Stomach (tissue), 4 donors: ENCODE data around the gene FCRL6.

Experiments used
- EP300 ChIP-seq: sonication (generic); formaldehyde crosslinking; IDR thresholded peaks from one replicate; pipeline ENCODE4 v1.6.1; 2017; ENCODE audit warnings: antibody characterized with exemption
- TF ChIP-seq, protein P1 (sequence below), 7 experiments: fragments of 450-650 bp in 4 of 7; fragments of 200-600 bp in 3 of 7; sonication (generic) in 3 of 7; IDR thresholded peaks; one replicate each; pipeline ENCODE4 v1.5.1; 2016 to 2019; ENCODE audit warnings: antibody characterized with exemption in 7 of 7, control low read depth in 2 of 7, mild to moderate bottlenecking in 1 of 7

DNA sequence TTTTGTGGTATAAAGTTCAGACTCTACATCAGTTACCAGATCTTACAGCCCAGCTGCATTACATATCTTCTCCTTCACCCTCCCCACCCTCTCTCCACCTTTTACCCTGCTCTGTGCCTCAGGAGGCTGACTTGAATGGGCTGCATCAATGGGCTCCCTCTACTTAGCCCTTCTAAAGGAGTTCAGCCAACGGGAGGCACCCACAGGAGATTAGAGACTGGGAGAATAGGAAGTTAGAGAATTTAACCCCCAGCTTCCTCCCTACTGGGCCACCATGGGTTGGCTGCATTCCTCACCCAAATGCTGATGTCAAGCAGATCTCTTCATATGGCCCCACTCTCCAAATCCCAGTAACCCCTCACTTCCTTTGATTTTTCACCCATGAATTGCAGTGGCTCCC is 38.5 kb upstream of the FCRL6 start:
- no peak for TF ChIP-seq EP300
- TF ChIP-seq, protein P1, sequence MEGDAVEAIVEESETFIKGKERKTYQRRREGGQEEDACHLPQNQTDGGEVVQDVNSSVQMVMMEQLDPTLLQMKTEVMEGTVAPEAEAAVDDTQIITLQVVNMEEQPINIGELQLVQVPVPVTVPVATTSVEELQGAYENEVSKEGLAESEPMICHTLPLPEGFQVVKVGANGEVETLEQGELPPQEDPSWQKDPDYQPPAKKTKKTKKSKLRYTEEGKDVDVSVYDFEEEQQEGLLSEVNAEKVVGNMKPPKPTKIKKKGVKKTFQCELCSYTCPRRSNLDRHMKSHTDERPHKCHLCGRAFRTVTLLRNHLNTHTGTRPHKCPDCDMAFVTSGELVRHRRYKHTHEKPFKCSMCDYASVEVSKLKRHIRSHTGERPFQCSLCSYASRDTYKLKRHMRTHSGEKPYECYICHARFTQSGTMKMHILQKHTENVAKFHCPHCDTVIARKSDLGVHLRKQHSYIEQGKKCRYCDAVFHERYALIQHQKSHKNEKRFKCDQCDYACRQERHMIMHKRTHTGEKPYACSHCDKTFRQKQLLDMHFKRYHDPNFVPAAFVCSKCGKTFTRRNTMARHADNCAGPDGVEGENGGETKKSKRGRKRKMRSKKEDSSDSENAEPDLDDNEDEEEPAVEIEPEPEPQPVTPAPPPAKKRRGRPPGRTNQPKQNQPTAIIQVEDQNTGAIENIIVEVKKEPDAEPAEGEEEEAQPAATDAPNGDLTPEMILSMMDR (IDR thresholded peaks at IDR 0.05): no peak
